ENCODE data around the gene ING3.

Gene ING3

GRCh38 chr7:120991581-120991980 lies 41.0 kb downstream of the ING3 start:
- DNase-seq (no peak), ATAC-seq (ENCODE audit: insufficient read depth, low read depth) (no peak)
- Histone ChIP-seq H3K27me3 (ENCODE audit: insufficient read depth, low read length, poor library complexity) (peaks cover 24% of the 10 kb centered on the region), H2AFZ (ENCODE audit: low read depth, low read length) (no peak overlapping the region), H3K79me2 (ENCODE audit: insufficient read depth, low read length) (no peaks in the 10 kb centered on the region), H3K9ac (ENCODE audit: low read depth, low read length) (no peak overlapping the region), H3K4me2 (ENCODE audit: insufficient read depth, low read length) (no peak overlapping the region), H3K4me1 (ENCODE audit: insufficient read depth, low read length) (peaks cover 27% of the 10 kb centered on the region), H3K9me3 (ENCODE audit: insufficient read depth, low read length, severe bottlenecking) (no peaks in the 10 kb centered on the region), H4K20me1 (ENCODE audit: insufficient read depth, low read length) (no peaks in the 10 kb centered on the region), H3K27ac (ENCODE audit: low read length) (no peak overlapping the region), H3K4me3 (ENCODE audit: low read depth in 1 of 2, low read length in 2 of 2) (no peak overlapping the region), H3K36me3 (ENCODE audit: insufficient read depth, low read length) (no peaks in the 10 kb centered on the region)
- TF ChIP-seq EZH2 (IDR thresholded peaks at IDR 0.05; ENCODE audit: borderline replicate concordance, low read depth, low read length, severe bottlenecking) (no peak), CTCF (IDR thresholded peaks at IDR 0.05; ENCODE audit: borderline replicate concordance, extremely low read depth, low read length, poor library complexity, severe bottlenecking) (no peak)

- ATAC-seq (ENCODE audit: insufficient read depth, low read depth) = no peak
- Histone ChIP-seq H4K20me1 (ENCODE audit: insufficient read depth, low read length) (no peaks in the 10 kb centered on the region), H2AFZ (ENCODE audit: low read depth, low read length) (no peak overlapping the region), H3K27ac (ENCODE audit: low read length) (no peak overlapping the region), H3K4me2 (ENCODE audit: insufficient read depth, low read length) (no peak overlapping the region), H3K9ac (ENCODE audit: low read depth, low read length) (no peak overlapping the region), H3K79me2 (ENCODE audit: insufficient read depth, low read length) (no peaks in the 10 kb centered on the region), H3K36me3 (ENCODE audit: insufficient read depth, low read length) (no peaks in the 10 kb centered on the region), H3K9me3 (ENCODE audit: insufficient read depth, low read length, severe bottlenecking) (no peaks in the 10 kb centered on the region), H3K27me3 (ENCODE audit: insufficient read depth, low read length, poor library complexity) (peaks cover 24% of the 10 kb centered on the region), H3K4me1 (ENCODE audit: insufficient read depth, low read length) (peaks cover 35% of the 10 kb centered on the region), H3K4me3 (ENCODE audit: low read depth in 1 of 2, low read length in 2 of 2) (no peak overlapping the region)
- TF ChIP-seq EZH2 (IDR thresholded peaks at IDR 0.05; ENCODE audit: borderline replicate concordance, low read depth, low read length, severe bottlenecking) (no peak), CTCF (IDR thresholded peaks at IDR 0.05; ENCODE audit: borderline replicate concordance, extremely low read depth, low read length, poor library complexity, severe bottlenecking) (no peak)
- no peak for DNase-seq
Observed at GRCh38 chr7:120992272-120992964, 41.8 kb downstream of the ING3 start.

- Histone ChIP-seq H2AFZ (ENCODE audit: low read depth, low read length) (no peak overlapping the region), H3K79me2 (ENCODE audit: insufficient read depth, low read length) (no peaks in the 10 kb centered on the region), H3K36me3 (ENCODE audit: insufficient read depth, low read length) (no peaks in the 10 kb centered on the region), H3K4me1 (ENCODE audit: insufficient read depth, low read length) (peaks cover 36% of the 10 kb centered on the region), H4K20me1 (ENCODE audit: insufficient read depth, low read length) (no peaks in the 10 kb centered on the region), H3K27me3 (ENCODE audit: insufficient read depth, low read length, poor library complexity) (peaks cover 22% of the 10 kb centered on the region), H3K4me2 (ENCODE audit: insufficient read depth, low read length) (no peak overlapping the region), H3K27ac (ENCODE audit: low read length) (no peak overlapping the region), H3K9ac (ENCODE audit: low read depth, low read length) (no peak overlapping the region), H3K4me3 (ENCODE audit: low read depth in 1 of 2, low read length in 2 of 2) (no peak overlapping the region), H3K9me3 (ENCODE audit: insufficient read depth, low read length, severe bottlenecking) (no peaks in the 10 kb centered on the region)
- TF ChIP-seq EZH2 (IDR thresholded peaks at IDR 0.05; ENCODE audit: borderline replicate concordance, low read depth, low read length, severe bottlenecking) (no peak), CTCF (IDR thresholded peaks at IDR 0.05; ENCODE audit: borderline replicate concordance, extremely low read depth, low read length, poor library complexity, severe bottlenecking) (no peak)
- ATAC-seq (ENCODE audit: insufficient read depth, low read depth) (no peak), DNase-seq (no peak)
Observed at GRCh38 chr7:120992965-120993494, 42.5 kb downstream of the ING3 start.
